Embryonic facial prominence (tissue), 1 donor: ENCODE data around the gene TDRD12.
"Not testable (repeated sequence)": the region's sequence is repeated elsewhere in the genome, so short reads cannot be mapped to it uniquely, and the experiment has no call there.

ENCODE experiments used
- DNase-seq: peaks from one replicate; pipeline ENCODE4 v3.0.0-alpha.2; 2016; ENCODE audit errors: extremely low spot score

The TDRD12 gene

DNA sequence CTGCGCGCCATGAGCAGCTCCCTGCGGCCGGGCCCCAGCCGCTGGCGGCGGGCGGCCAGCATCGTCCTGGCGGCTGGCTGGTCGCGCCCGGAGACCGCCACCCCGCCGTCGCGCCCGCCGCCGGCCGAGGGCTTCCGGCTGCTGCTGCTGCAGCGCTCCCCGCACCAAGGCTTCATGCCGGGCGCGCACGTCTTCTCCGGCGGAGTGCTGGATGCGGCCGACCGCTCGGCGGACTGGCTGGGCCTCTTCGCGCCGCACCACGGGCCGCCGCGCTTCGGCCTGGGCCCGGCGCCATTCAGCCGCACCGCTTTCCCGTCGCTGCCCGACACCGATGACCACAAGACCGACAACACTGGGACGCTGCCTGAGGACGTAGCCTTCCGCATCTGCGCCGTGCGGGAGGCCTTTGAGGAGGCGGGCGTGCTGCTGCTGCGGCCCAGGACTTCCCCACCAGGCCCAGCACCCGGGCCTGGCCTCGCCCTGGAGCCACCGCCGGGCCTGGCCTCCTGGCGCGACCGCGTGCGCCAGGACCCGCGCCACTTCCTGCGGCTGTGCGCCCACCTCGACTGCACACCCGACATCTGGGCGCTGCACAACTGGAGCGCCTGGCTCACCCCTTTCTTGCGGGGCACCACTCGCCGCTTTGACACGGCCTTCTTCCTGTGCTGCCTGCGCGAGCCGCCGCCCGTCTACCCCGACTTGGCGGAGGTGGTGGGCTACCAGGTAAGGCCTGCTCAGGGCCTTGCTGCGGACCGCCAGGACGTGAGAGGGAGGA lies 27.4 kb upstream of the TDRD12 start:
- no peak for DNase-seq

DNA sequence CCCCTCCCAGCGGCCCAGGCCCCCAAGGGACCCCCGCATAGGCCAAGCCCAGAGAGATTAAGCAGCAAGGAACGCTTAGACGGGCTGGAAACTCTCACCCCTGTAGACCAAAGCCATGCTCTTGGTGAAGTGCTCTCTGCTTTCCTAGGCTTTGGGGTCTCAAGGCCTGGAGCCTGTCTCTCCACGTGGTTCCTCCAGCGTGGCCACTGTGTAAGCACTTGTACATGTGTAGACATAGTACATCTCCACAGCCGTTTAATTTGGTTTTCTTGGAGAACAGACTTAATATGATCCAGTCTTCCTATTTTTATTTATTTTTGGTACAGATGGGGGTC lies 26.9 kb upstream of the TDRD12 start:
- no peak for DNase-seq

DNA sequence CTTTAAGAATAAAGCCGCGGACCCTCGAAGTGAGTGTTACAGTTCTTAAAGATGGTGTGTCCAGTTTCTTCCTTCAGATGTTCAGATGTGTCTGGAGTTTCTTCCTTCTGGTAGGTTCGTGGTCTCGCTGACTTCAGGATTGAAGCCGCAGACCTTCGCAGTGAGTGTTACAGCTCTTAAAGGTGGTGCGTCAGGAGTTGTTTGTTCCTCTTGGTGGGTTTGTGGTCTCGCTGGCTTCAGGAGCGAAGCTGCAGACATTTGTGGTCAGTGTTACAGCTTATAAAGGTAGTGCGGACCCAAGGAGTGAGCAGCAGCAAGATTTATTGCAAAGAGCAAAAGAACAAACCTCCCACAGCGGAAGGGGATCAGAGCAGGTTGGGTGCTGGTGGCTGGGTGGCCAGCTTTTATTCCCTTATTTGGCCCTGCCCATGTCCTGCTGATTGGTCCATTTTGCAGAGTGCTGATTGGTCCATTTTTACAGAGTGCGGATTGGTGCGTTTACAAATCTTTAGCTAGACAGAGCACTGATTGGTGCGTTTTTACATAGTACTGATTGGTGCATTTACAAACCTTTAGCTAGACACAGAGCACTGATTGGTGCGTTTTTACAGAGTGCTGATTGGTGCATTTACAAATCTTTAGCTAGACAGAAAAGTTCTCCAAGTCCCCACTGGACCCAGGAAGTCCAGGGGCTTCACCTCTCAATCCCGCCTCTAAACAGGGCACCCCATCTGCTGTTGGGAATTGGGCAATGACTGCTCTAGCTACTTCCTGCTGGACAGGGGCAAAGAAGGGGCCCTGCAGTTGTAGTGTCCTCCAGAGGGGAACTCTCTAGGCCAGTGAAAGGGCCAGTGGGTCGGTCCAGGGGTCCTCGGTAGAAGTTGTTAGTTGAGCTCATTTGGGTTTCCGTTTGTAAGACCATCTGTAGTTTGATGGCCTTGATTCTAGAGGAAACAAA lies 26.1 kb upstream of the TDRD12 start:
- not testable (repeated sequence) for DNase-seq

DNA sequence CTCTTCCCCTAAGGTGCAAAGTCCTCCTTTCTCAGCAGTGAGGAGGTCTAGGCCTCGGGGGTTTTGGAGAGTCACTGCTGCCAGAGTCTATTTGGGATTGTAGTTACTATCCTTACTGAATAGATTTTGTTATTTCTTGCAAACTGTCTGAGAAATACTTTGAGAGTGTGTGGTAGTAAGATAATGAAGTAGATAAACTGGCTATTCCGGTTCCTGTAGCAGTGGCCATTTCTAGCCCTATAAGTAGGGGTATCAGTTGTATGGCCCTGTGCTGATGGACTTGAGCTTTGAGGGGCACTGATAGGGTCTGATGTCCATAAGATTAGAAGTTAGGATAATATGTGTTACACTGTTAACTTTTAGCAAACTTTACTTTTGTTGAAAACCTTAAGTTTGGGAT lies 25.3 kb upstream of the TDRD12 start:
- DNase-seq: not testable (repeated sequence)

DNA sequence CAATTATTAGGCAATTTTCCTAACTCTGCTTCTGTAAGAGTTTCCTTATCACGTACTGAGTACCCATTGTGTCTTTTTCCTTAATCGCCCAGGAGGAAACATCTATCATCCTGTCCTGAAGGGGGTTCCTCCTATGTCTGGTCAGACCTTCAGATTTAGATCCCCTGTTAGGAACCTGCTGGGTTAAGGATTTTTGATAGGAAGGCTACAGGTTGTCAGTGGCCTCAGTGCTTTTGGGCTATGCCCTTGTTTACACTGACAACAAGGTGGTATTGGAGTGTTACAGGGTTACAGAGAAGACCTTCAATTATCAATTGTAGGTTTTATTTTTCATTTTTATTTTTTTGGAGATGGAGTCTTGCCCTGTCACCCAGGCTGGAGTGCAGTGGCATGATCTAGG lies 24.7 kb upstream of the TDRD12 start:
- not testable (repeated sequence) for DNase-seq

DNA sequence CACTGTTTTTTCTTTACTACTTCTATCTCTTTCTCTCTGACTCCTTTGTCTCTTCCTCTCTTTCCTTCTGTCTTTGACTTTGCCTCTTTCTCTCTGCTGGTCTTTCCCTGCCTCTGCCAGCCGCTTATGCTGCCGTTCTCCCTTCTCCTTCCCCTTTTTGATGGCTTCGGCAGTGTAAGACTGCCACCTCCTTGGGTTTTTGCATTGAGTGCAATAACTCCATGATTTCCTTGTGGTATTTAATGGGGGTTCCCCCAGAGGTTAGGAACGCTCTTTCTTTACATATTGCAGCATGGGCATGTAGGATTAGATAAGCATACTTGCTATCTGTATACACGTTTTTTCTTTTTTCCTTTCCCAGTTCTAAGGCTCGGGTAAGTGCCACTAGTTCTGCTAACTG lies 24.1 kb upstream of the TDRD12 start:
- not testable (repeated sequence) for DNase-seq

DNA sequence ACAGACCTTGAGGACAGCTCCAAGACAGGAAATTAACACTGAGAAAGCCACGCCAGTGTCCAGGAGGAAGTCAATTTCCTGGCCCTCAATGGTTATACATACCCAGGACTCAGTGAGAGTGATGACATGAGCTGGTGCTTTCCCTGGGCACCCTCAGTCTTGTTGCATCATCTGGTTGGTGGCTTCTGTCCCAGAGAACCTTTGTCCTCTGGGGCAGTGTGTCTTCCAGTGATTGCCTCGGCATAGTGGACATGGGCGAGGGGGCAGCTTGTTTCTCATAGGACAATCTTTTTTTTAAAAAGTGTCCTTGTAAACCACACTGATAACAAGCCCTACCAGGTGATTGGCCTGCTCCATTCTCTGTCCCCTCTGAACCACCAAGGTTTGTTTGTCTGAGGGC lies 22.8 kb upstream of the TDRD12 start:
- not testable (repeated sequence) for DNase-seq

DNA sequence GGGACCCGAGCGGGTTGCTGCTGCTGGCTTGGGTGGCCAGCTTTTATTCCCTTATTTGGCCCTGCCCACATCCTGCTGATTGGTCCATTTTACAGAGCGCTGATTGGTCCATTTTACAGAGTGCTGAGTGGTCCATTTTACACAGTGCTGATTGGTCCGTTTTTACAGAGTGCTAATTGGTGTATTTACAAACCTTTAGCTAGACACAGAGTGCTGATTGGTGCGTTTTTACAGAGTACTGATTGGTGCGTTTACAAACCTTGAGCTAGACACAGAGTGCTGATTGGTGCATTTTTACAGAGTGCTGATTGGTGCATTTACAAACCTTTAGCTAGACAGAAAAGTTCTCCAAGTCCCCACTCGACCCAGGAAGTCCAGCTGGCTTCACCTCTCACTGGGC lies 19.4 kb upstream of the TDRD12 start:
- not testable (repeated sequence) for DNase-seq

DNA sequence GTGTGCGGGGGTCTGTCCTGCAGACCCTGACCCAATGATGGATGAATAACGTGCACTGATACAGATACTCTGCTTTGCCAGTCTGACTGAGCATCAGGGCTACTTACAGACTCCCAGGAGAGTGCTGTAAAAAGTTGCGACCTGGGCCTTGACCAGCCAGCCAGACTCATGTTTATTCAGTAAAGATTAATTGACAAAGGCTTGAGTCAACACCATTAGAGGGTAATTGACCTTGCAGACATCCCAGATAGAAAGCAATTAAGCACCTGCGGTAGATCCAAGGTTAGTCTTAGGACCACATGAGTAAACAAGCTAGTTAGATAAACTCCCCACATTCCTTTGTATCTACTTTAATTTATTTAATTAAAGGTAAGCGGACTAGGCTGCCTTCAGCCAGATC lies 17.6 kb upstream of the TDRD12 start:
- DNase-seq: no peak

DNA sequence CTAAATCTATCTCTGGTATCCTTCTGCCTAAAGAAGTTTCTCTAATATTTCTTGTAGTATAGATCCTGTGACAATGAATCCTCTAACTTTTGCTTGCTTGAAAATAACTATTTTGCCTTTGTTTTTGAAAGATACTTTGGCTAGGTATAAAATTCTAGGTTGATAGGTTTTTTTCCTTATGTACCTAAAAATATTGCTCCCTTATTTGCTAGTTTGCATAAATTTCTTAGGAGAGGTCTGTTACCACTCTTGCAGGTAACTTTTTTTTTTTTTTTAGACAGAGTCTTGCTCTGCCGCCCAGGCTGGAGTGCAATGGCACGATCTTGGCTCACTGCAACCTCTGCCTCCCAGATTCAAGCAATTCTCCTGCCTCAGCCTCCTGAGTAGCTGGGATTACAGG lies 15.6 kb upstream of the TDRD12 start:
- DNase-seq: not testable (repeated sequence)

DNA sequence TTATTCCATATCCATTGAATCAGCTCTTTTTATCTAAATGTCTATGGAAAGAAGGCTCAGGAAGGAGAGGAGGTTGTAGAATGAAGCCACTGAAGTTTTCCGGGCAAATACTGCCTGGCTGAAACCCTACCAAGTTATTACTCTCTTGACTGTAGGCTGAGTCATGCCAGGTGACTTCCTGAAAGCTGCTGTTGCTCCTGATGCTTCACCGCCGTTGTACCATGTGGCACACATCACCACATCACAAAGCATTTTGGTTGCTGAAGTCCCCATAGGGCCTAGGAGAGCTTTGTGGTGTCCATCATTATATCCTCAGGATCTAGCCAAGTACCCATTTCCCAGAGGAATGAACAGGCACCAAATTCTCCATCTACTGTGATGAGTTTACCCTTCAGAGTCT lies 11.1 kb upstream of the TDRD12 start:
- no peak for DNase-seq

DNA sequence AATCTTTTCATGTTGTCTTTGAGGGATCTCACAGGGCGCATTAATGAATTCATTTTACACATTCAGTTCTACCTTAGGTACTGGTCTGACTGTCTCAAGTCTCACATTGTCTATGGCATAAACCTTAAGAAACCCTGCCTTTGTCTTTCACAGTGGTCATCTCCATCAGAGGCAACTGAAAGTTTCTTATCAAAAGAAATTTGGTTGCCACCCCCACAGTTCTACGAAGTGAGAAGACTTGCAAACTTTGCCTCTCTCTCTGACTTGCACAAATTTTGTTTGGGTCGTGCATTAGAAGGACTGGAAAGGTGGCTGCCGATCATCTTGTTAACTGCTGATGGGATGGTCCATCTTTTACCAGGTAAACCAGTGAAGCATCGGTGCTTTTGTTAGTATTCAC lies 10.5 kb upstream of the TDRD12 start:
- DNase-seq: no peak

DNA sequence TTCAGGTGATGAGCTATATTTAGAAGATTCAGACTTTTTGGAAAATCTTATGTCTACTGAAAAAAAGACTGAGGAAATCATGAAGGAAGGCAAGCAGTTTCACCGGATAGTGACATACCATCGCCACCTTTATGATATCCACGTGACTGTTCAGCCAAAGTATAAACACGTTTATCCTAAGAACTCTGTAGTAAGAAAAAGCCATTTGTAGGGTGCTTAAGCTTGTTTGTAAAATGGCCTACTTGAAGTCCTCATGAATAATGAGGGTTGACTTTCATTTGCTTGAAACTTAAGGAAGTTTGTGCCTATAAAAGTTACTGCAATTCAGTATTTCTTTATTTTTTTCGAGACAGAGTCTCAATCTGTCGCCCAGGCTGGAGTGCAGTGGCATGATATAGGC lies 7.8 kb upstream of the TDRD12 start:
- DNase-seq: no peak

DNA sequence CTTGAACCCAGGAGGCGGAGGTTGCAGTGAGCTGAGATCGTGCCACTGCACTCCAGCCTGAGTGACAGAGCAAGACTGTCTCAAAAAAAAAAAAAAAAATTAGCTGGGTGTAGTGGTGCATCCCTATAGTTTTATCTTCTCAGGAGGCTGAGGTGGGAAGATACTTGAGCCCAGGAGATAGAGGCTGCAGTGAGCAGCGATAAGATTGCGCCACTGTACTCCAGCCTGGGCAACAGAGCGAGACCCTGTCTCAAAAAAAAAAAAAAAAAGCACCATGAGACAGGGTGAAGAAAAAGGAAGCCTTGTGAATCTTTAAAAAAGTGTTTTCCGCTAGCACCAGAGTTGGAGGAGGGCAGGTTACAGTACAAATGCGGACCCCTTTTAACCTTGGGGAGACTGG lies 3.4 kb upstream of the TDRD12 start:
- not testable (repeated sequence) for DNase-seq

DNA sequence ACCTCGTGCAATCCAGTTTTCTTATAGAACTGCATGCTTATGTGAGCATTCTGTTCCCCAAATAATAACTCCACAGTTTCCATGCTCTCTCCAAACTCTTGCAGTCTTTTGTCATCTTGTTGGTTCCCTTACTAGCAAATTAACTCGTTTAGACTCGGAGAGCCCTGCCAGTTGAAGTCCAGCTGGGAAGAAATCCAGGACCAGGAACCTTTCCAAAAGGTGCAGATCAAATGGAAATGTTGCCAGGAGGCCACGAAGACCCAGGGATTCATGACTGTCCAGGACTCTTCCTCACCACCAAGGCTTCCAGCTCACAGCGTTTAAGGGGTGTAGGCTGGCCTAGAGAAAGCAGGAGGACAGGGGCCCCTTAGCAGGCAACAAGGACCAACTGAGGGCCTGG lies 2.1 kb upstream of the TDRD12 start:
- no peak for DNase-seq

DNA sequence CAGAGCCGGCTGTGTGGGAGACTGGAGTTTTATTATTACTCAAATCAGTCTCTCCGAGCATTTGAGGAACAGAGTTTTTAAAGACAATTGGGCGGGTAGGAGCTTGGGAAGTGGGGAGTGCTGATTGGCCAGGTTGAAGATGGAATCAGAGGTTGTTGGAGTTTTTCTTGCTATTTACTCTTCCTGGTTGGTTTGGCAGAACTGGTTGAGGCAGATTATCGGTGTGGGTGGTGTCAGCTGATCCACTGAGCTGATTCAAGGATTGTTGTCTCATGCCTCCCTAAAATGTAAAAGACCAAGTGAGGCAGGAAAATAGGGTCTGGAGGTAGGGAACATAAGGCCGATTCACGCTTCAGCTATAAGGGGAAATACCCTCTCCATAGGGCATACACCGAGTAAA lies 1.3 kb upstream of the TDRD12 start:
- DNase-seq: no peak

DNA sequence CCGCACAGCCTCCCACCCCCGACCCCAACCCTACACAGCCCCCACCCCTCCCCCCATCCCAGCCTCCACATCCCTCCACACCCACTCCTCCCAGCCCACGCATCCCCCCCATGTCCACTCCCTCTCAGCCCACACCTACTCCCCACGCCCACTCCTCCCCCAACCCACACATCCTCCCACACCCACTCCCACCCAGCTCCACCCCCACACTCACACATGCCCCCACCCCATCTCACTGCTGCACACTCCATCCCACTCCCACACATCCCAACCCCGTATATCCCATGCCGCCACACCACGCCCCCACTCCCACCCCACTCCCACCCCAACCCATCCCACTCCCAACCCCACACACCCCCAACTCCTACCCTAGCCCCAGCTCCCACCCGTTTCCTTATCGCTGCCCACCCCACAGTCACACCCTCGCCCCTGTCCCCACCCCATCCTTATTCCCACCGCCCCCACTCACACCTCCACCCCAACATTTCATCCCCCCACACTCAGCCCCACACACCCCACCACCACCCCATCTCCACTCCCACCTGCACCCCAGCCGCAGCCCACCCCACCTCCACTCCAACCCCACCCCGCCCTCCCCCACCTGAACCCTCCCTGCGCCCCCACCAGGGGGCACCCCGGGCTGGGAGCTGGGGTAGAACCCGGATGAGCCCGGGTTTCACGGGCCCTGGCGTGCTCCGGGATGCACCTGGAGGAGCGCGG lies 809 bp downstream of the TDRD12 start:
- DNase-seq: no peak

DNA sequence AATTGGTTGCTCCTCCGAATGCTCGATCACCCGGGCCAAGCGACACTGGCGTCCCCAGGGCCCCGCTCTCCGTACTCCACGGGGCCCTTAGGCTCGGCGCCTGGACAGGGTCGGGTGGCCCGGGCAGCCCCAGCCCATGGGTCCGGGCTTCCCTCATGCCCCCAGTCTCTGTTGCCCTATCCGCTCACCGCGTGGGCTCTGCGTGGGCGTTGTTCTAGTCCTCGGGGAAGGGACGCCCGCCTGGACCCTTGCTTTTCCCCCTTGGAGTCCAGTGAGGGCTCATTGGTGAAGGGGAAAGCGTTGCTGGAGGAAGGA lies 1.3 kb downstream of the TDRD12 start:
- DNase-seq: no peak

DNA sequence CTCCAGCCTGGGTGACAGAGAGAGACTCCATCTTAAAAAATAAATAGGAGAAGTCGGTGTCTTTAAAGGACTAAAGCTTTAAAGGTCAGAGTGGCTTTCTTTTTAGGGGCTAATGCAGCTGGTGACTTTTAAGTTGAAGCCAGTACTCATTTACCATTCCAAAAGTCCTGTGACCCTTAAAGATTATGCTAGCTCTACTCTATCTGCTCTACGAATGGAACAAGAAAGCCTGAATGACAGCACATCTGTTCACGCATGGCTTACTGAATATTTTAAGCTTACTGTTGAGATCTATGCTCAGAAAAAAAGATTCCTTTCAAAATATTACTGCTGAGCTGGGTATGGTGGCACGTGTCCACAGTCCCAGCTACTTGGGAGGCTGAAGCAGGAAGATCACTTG lies 16.4 kb downstream of the TDRD12 start:
- DNase-seq: no peak

DNA sequence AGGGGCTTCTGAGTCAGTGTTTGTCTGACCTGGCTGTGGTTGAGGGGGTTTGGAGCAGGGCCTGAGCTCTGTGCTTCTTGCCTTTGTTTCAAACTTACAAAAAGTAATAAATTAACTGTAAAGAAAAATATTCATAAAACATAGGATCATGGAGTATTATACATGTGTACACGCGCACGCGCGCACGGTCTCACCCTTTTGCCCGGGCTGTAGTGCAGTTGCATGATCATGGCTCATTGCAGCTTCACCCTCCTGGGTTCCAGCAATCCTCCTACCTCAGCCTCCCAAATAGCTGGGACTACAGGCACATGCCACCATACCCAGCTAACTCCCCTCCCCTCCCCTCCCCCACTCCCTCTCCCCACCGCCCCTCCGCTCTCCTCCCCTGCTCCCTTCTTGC lies 23.5 kb downstream of the TDRD12 start:
- no peak for DNase-seq

DNA sequence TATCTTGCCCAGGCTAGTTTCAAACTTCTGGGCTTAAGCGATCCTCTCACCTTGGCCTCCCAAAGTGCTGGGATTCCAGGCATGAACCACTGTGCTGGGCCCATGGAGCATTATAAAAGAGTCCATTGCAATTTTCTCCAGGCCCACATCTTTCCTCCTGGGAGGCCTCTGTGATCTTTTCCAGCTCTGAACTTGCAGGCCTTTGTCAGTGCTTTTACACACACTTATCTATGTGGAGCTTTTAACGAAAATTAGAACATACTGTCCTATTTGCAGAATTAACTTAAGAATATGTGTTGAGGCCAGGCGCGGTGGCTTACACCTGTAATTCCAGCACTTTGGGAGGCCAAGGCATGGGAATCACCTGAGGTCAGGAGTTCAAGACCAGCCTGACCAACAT lies 23.9 kb downstream of the TDRD12 start:
- no peak for DNase-seq

DNA sequence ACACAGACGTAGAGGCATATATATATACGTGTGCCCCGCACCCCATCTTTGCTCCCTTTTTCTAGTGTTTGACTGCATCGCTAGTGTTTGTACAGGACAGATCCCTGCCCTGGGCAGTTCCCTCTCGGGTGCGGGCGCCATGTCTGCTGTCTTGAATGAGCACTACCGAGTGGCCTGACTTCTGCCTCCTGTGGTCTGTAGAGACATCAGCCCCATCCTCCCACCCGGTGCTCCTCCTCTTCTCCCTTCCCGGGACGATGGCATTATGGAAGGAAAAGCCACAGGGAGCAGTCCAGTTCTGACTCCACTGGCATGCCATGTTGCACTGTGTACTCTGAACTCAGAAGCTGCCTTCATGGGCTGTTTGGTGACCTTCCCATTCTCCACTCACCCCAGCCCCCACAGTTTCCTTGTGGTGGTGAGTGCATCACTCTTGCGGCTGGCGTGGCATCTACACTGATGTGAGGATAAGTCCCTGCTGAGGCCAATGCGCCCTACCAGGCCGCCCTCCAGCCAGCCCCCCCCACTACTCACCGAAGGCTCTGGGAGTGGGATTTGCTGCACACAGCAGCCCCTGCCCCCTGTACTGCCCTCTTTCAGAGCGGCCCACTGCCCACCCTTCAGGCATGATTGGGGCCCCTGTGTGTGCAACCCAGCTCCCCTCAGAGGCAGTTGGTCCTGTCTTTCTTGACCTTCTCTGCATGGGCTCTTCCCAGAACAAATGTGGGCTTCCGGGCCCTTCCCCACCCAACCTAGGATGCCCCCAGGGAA lies 25.2 kb downstream of the TDRD12 start:
- DNase-seq: no peak
